ENCODE data around the gene KIF26B.

DNA sequence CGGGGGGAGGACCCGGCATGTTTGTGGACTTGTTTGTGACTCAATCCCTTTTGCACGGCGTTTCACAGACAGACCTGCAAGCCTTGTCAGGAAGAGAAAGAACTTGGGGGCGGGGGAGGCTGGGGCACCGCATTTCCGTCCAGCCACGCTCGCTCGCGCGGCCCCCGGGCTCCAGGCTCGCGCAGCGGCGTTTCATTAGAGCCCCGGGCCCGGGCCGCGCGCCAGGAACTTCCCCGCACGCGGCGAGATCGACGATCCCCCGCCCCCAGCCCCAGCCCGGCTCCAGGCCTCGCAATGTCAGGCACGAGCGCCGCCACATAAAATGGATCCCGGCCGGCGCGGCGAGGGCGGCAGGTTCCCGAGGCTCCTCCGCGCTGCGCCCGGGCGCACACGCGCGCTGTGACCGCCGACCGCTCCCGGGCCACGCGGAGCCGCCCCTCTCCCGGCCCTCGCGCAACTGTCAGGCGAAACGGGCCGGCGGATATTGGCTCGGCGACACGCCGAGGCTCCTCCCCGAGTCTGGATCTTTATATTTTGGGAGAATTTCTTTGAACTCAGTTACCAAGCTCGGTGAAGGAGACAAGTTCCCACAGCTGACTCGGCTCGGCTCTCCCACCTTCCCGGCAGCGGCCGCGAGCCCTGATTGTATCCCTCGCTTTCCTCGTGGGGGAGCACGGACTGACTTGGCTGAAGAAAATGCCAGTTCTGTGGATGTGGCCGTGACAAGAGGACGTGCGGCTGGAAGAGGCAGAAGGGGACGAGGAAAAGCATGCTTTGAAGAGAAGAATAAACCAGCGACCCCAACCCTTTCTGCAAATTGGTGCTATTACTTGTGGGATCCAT lies at the start of gene KIF26B:
- TF ChIP-seq, protein P1, sequence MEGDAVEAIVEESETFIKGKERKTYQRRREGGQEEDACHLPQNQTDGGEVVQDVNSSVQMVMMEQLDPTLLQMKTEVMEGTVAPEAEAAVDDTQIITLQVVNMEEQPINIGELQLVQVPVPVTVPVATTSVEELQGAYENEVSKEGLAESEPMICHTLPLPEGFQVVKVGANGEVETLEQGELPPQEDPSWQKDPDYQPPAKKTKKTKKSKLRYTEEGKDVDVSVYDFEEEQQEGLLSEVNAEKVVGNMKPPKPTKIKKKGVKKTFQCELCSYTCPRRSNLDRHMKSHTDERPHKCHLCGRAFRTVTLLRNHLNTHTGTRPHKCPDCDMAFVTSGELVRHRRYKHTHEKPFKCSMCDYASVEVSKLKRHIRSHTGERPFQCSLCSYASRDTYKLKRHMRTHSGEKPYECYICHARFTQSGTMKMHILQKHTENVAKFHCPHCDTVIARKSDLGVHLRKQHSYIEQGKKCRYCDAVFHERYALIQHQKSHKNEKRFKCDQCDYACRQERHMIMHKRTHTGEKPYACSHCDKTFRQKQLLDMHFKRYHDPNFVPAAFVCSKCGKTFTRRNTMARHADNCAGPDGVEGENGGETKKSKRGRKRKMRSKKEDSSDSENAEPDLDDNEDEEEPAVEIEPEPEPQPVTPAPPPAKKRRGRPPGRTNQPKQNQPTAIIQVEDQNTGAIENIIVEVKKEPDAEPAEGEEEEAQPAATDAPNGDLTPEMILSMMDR (IDR thresholded peaks at IDR 0.05; ENCODE audit: low read depth, low read length) = no peak
- TF ChIP-seq EZH2phosphoT487 (IDR thresholded peaks at IDR 0.05; ENCODE audit: low read depth) = no peak

Measured in OCI-LY3 (cell line).